Melanocyte of skin (primary cell): Measurements from ENCODE around the gene FTO. TPM values are rescaled to one million over a fixed set of nuclear protein-coding genes. Genes with fewer than 3 reads are reported as not detected.

ENCODE experiments used
- small RNA-seq, 2 donors: library from RNA; depleted of rRNA; stranded (forward); fragments of <200 nt; gene quantifications; one replicate each; pipeline ENCODE3, GENCODE V24; 2012
- total RNA-seq, 2 donors: library from RNA; depleted of rRNA; stranded (reverse); fragments of >200 nt; gene quantifications; 2 replicates each; pipeline ENCODE4 v1.2.3, GENCODE V29; 2012

The FTO gene
- 10 to 100 TPM; 84.3 to 96.2 TPM for total RNA-seq

DNA sequence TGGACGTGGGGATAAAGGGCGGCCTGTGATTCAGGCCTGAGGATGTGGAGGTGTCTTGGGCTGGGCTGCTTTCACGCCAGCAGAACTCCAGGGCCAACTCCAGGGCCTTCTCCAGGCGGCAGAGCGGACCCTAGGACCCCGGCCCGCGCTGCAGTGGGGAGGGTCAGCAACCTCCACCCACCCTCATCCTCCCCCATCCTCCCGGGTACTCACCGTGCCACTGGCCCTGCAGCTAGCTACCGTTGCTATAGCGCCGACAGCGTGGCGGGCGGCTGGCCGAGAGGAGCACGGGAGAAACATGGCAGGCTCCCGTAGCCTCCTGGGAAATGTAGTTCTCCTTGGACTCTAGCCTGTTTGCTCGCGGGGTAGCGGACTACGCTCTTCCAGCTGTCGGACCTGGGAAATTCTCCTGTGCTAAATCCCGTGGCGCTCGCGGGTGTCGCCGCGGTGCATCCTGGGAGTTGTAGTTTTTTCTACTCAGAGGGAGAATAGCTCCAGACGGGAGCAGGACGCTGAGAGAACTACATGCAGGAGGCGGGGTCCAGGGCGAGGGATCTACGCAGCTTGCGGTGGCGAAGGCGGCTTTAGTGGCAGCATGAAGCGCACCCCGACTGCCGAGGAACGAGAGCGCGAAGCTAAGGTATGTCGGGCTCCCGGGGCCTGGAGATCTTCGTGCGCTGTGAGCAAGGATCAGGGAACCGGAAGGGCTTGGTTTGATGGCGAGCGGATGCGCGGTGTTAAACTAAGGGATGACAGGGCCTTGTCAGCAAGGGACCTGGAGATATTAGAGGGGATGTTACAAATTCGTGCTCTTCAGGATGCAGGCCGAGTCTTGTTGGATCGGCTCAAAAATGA is at the start of gene FTO, which contains the start of gene RPGRIP1L:
Gene FTO, plus strand, starts transcription at position 567 of the 855 bp plus-strand sequence.
Gene RPGRIP1L, minus strand, starts transcription at position 270 of the 855 bp plus-strand sequence. CDS start 3,136 bp downstream, outside the sequence.

Small RNAs within 50 kb of the gene (small RNA-seq; reads per million reads assigned to genes)
- 0 reads per million in 2 donors for gene AC007347.2

Other genes with a start within 250 kb of the FTO start
- 10 to 100 TPM in 1 of 2 donors, 1 to 10 TPM in 1; 8.7 to 13.1 TPM for gene AKTIP, start 200.9 kb upstream of the FTO start, total RNA-seq
- gene RPGRIP1L, start 297 bp upstream of the FTO start, total RNA-seq: 1 to 10 TPM; 6.9 to 8.7 TPM